A673 (cell line): ENCODE results near the gene SLFN5. TPM values are rescaled to one million over a fixed set of nuclear protein-coding genes. Genes with fewer than 3 reads are reported as not detected.

Experiments
- BruUV-seq: library from RNA; stranded (reverse); fragments of 400-500 nt; replicated peaks from 2 replicates; lab custom pipeline; 2021; lab: Mats Ljungman, UMichigan
- CTCF ChIA-PET: fragments of 300-600 bp; sonication (Branson Sonifier 250); formaldehyde crosslinking; loops from one replicate; lab custom pipeline; 2022; ENCODE audit warnings: antibody characterized with exemption; lab: Charles Lee
- POLR2A ChIA-PET: fragments of 300-600 bp; sonication (Branson Sonifier 250); formaldehyde crosslinking; loops from one replicate; lab custom pipeline; 2022; ENCODE audit warnings: antibody characterized with exemption; ENCODE audit not compliant: low non-redundant PET; lab: Charles Lee
- DNase-seq: peaks from one replicate; pipeline ENCODE4 v3.0.0-alpha.2; 2015; ENCODE audit warnings: low spot score
- H3K27ac ChIP-seq: fragments of 200-600 bp; sonication (generic); 2 replicates; pipeline ENCODE4 v1.5.1; 2016; ENCODE audit warnings: mixed run types, low read depth, mild to moderate bottlenecking, mixed read lengths, antibody characterized with exemption, low read length; ENCODE audit not compliant: poor library complexity, severe bottlenecking
- H3K27me3 ChIP-seq: fragments of 200-600 bp; sonication (generic); replicated peaks from 2 replicates; pipeline ENCODE4 v1.6.1; 2017; ENCODE audit warnings: mixed run types, low read depth, mild to moderate bottlenecking, mixed read lengths, antibody characterized with exemption, low read length; ENCODE audit not compliant: insufficient read depth, poor library complexity
- H3K36me3 ChIP-seq: fragments of 200-600 bp; sonication (generic); 2 replicates; pipeline ENCODE4 v1.6.1; 2016; ENCODE audit warnings: mixed run types, mild to moderate bottlenecking, mixed read lengths, antibody characterized with exemption, low read length; ENCODE audit not compliant: insufficient read depth, poor library complexity, severe bottlenecking
- H3K4me1 ChIP-seq: fragments of 200-600 bp; sonication (generic); 2 replicates; pipeline ENCODE4 v1.6.1; 2017; ENCODE audit warnings: mixed run types, mild to moderate bottlenecking, mixed read lengths, antibody characterized with exemption, low read length; ENCODE audit not compliant: insufficient read depth, poor library complexity, severe bottlenecking
- H3K4me3 ChIP-seq: fragments of 200-600 bp; sonication (generic); 2 replicates; pipeline ENCODE4 v1.5.1; 2016; ENCODE audit warnings: low read depth, mixed run types, mild to moderate bottlenecking, mixed read lengths, low read length; ENCODE audit not compliant: poor library complexity, severe bottlenecking
- H3K9me3 ChIP-seq: fragments of 200-600 bp; sonication (generic); 2 replicates; pipeline ENCODE4 v1.6.1; 2016; ENCODE audit warnings: mixed run types, low read depth, mild to moderate bottlenecking, mixed read lengths, antibody characterized with exemption, low read length; ENCODE audit not compliant: poor library complexity, severe bottlenecking
- CTCF ChIP-seq: fragments of 300-800, 200-600 bp; sonication (generic); conservative IDR thresholded peaks from 2 replicates; pipeline ENCODE4 v1.5.1; 2017; ENCODE audit warnings: low read depth, mild to moderate bottlenecking, antibody characterized with exemption, low read length, moderate library complexity, mixed read lengths
- EZH2 ChIP-seq: fragments of 200-600 bp; sonication (generic); IDR thresholded peaks from 2 replicates; pipeline ENCODE4 v1.6.1; 2017; ENCODE audit warnings: borderline replicate concordance, low read depth, mild to moderate bottlenecking, mixed read lengths, antibody characterized with exemption, low read length; ENCODE audit not compliant: poor library complexity, severe bottlenecking
- intact Hi-C: fragments of 100-400 bp; cut with micrococcal nuclease; formaldehyde crosslinking; loops from one replicate; pipeline ENCODE4 v1.10.0; 2022; ENCODE audit not compliant: unreplicated experiment
- total RNA-seq: library from RNA; stranded (reverse); gene quantifications from 2 replicates; pipeline ENCODE4 v1.2.3, GENCODE V29; 2021

SLFN5 gene
- total RNA-seq, 1 experiment from 2014 or later: 5.2 TPM

- H3K9me3 ChIP-seq: no peaks in the 10 kb centered on the region
- DNase-seq: no peak
- H3K27ac ChIP-seq: no peak overlapping the region
- POLR2A ChIA-PET: no interaction called here
- intact Hi-C loops: no loop called here
- H3K4me1 ChIP-seq: peaks cover 8% of the 10 kb centered on the region
- no peak overlapping the region for H3K4me3 ChIP-seq
- no peak for TF ChIP-seq CTCF
- no peaks in the 10 kb centered on the region for H3K36me3 ChIP-seq
- CTCF ChIA-PET: no interaction called here
- no peaks in the 10 kb centered on the region for H3K27me3 ChIP-seq
- no TSS peak for BruUV-seq
Observed at GRCh38 chr17:35256629-35257028, 13.8 kb downstream of the SLFN5 start.

GRCh38 chr17:35257208-35257659, 14.4 kb downstream of the SLFN5 start:
- BruUV-seq: no TSS peak
- Histone ChIP-seq H3K9me3 (no peaks in the 10 kb centered on the region), H3K4me3 (no peak overlapping the region), H3K4me1 (peaks cover 8% of the 10 kb centered on the region), H3K36me3 (no peaks in the 10 kb centered on the region), H3K27me3 (no peaks in the 10 kb centered on the region), H3K27ac (no peak overlapping the region)
- no peak for DNase-seq
- intact Hi-C loops: no loop called here
- CTCF ChIA-PET: no interaction called here
- POLR2A ChIA-PET: interaction anchor here (0.6 kb wide), 1 partner anchor 350 kb away, joined by 4 read pairs; no protein-coding TSS in a partner anchor
- TF ChIP-seq EZH2: no peak
- TF ChIP-seq CTCF: no peak

GRCh38 chr17:35259001-35259400, 16.1 kb downstream of the SLFN5 start:
- Histone ChIP-seq H3K4me1 (peaks cover 8% of the 10 kb centered on the region), H3K9me3 (no peaks in the 10 kb centered on the region), H3K4me3 (no peak overlapping the region), H3K27ac (no peak overlapping the region), H3K27me3 (no peaks in the 10 kb centered on the region), H3K36me3 (no peaks in the 10 kb centered on the region)
- intact Hi-C loops: no loop called here
- ChIA-PET POLR2A (no interaction called here), CTCF (no interaction called here)
- no peak for TF ChIP-seq CTCF
- BruUV-seq: no TSS peak
- no peak for DNase-seq
